Karpas-422 (cell line): Measurements from ENCODE around the gene ACP2. TPM values are rescaled to one million over a fixed set of nuclear protein-coding genes. Genes with fewer than 3 reads are reported as not detected.
A peak's percentile ranks its signal among the peaks of the same experiment; 100 is the strongest.

Experiments
- DNase-seq: peaks from one replicate; pipeline ENCODE4 v3.0.0-alpha.2; 2015
- H2AFZ ChIP-seq: fragments of 200-600 bp; sonication (generic); 2 replicates; pipeline ENCODE4 v1.6.1; 2014; ENCODE audit warnings: antibody characterized with exemption, low read length, mixed read lengths
- H3K27ac ChIP-seq: fragments of 200-600 bp; sonication (generic); 2 replicates; pipeline ENCODE4 v1.5.1; 2014; ENCODE audit warnings: mild to moderate bottlenecking, low read length, moderate library complexity
- H3K27me3 ChIP-seq: fragments of 200-600 bp; sonication (generic); 2 replicates; pipeline ENCODE4 v1.6.1; 2014; ENCODE audit warnings: low read length, mixed read lengths
- H3K36me3 ChIP-seq: fragments of 200-600 bp; sonication (generic); 2 replicates; pipeline ENCODE4 v1.6.1; 2014; ENCODE audit warnings: low read length, mixed read lengths; ENCODE audit not compliant: insufficient read depth
- H3K4me1 ChIP-seq: fragments of 200-600 bp; sonication (generic); 2 replicates; pipeline ENCODE4 v1.6.1; 2014; ENCODE audit warnings: mild to moderate bottlenecking, low read length, mixed read lengths
- H3K4me2 ChIP-seq: fragments of 200-600 bp; sonication (generic); 2 replicates; pipeline ENCODE4 v1.6.1; 2014; ENCODE audit warnings: low read length, low read depth, mild to moderate bottlenecking; ENCODE audit not compliant: poor library complexity, severe bottlenecking
- H3K4me3 ChIP-seq: fragments of 200-600 bp; sonication (generic); 2 replicates; pipeline ENCODE4 v1.5.1; 2014; ENCODE audit warnings: mild to moderate bottlenecking, antibody characterized with exemption, low read length, mixed read lengths
- H3K79me2 ChIP-seq: fragments of 200-600 bp; sonication (generic); 2 replicates; pipeline ENCODE4 v1.6.1; 2014; ENCODE audit warnings: mild to moderate bottlenecking, low read length, mixed read lengths
- H3K9ac ChIP-seq: fragments of 200-600 bp; sonication (generic); 2 replicates; pipeline ENCODE4 v1.6.0; 2014; ENCODE audit warnings: low read length
- H3K9me2 ChIP-seq: fragments of 200-600 bp; sonication (generic), shearing (Covaris generic); replicated peaks from 2 replicates; pipeline ENCODE4 v1.6.0; 2014; ENCODE audit warnings: mild to moderate bottlenecking, low read length, moderate library complexity; ENCODE audit not compliant: insufficient read depth
- H3K9me3 ChIP-seq: fragments of 300-700, 200-600 bp; sonication (generic); 2 replicates; pipeline ENCODE4 v1.6.1; 2014; ENCODE audit warnings: low read length, mixed read lengths
- H4K20me1 ChIP-seq: fragments of 200-600 bp; sonication (generic); 2 replicates; pipeline ENCODE4 v1.6.1; 2014; ENCODE audit warnings: mild to moderate bottlenecking, antibody characterized with exemption, low read length, low read depth; ENCODE audit not compliant: insufficient read depth
- total RNA-seq: library from RNA; depleted of rRNA; stranded (reverse); fragments of >200 nt; shearing (Covaris generic); gene quantifications from 2 replicates; pipeline ENCODE4 v1.2.3, GENCODE V29; 2014; ENCODE audit warnings: low replicate concordance

Gene ACP2
- total RNA-seq, 1 experiment from 2014 or later: 20.7 TPM

DNA sequence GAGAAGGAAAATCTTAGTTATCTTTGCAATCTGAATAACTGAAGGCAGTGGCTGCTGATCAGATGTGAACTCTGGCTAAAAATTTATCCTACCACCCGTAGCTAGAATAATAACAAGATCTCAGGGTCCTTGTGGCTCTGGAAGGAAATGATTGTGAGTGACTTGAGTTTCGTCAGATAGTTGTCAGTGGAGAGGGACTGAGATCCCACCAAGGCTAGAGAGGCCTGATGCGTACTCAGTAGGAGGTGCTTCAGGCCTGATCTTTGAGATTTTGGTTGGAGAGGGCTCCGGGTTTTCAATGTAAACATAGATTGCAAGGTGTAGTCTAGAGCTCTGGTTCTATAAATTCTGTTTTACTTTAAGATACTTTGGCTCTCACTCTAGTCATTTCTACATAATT is 22.7 kb upstream of the ACP2 start:
- peak overlapping the region; percentile 86 for H3K27ac ChIP-seq
- peak; percentile 55 for DNase-seq
- peaks cover 43% of the 10 kb centered on the region for H3K4me1 ChIP-seq
- H3K27me3 ChIP-seq: no peaks in the 10 kb centered on the region
- H3K36me3 ChIP-seq: peaks cover 12% of the 10 kb centered on the region; the same call in 1 of the 2 replicates
- H3K9ac ChIP-seq: peak overlapping the region; percentile 85
- H3K4me3 ChIP-seq: peak overlapping the region; percentile 78
- H3K79me2 ChIP-seq: peaks cover 56% of the 10 kb centered on the region
- no peaks in the 10 kb centered on the region for H3K9me2 ChIP-seq
- peak overlapping the region; percentile 84 for H3K4me2 ChIP-seq
- no peaks in the 10 kb centered on the region for H3K9me3 ChIP-seq
- H4K20me1 ChIP-seq: peaks cover 40% of the 10 kb centered on the region
- H2AFZ ChIP-seq: no peak overlapping the region

DNA sequence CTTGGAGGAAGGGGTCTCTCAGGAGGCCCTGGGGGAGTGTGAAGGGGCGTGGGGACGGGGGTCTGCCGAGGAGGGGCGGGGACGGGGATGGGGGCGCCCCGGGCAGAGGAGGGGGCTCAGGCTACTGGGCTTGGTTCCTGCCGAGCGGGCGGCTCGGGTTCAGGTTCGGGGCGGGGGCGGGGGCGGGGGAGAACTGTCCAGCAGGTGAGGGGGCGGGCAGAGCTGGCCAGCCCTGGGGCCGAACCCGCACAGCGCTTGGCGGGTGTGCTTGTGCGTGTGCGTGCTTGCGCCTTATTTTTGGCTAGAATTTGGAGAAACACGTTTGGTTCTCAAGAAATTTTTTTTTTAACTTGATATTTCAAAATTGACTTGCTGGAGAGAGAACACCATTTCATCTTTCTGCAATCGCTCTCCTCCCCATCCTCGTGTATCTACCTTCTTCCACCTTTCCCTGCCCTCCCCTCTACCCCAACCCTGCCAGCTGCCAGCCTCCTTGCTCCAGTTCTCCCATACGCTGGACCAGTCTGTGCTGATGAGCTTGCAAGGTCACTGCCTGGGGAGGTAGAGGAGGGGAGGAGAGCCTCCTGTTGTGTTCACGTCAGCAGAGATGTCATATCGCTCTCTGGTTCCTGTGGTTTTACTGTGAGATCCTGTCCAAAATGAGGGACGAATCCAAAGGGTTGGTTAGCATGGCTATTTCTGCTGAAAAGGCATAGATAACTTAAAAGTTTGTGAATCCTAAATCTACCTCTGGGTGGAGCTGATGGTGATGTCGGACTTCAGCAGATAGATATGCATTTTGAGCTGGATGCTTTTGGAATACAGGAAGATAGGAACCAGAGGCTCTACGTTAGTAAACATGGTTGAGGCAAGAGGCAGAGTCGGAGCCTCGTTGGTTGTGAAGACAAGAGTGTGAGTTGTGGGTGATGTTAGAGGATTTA is 22.0 kb upstream of the ACP2 start:
- peaks cover 40% of the 10 kb centered on the region for H4K20me1 ChIP-seq
- peak; percentile 62 for DNase-seq
- H3K27ac ChIP-seq: peak overlapping the region; percentile 86
- H3K4me1 ChIP-seq: peaks cover 50% of the 10 kb centered on the region
- no peaks in the 10 kb centered on the region for H3K9me2 ChIP-seq
- H3K79me2 ChIP-seq: peaks cover 50% of the 10 kb centered on the region
- H3K9me3 ChIP-seq: no peaks in the 10 kb centered on the region
- 0 out of 2 replicates have a peak, but pooled peaks cover 5% of the 10 kb centered on the region for H3K36me3 ChIP-seq
- H3K9ac ChIP-seq: peak overlapping the region; percentile 85
- no peak overlapping the region for H2AFZ ChIP-seq
- peak overlapping the region; percentile 84 for H3K4me2 ChIP-seq
- H3K4me3 ChIP-seq: peak overlapping the region; percentile 78
- no peaks in the 10 kb centered on the region for H3K27me3 ChIP-seq

DNA sequence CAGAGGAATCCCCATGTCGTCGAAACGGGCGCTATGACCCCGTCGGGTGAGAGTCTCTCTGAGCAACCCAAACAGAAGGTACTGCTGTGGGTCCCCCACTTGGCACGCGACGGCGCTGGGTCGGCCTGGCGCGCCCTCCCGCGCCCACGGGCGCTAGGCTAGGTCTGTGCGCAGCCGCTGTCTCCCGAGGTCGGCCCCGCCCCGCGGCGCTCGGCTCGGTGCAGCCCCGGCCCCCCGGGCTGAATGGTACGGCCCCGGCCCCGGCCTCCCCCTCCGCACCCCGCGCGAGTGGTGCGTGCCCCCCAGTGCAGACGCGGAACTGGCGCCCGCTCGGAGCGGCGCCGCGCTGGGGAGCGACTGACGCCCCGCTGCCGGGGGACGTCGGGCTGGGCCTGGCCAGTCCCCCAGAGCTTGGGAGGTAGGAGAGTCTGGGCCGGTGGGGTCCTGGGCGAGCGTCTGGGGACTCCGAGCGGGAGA is 21.3 kb upstream of the ACP2 start, which contains the start of gene MADD:
Gene MADD, plus strand, starts transcription at position 305 of the 477 bp plus-strand sequence.
- Histone ChIP-seq H3K9me2 (no peaks in the 10 kb centered on the region), H3K4me1 (peaks cover 55% of the 10 kb centered on the region), H3K9ac (peak within 1 kb of the TSS; percentile 85), H3K4me3 (peak within 1 kb of the TSS; percentile 78), H2AFZ (peak within 1 kb of the TSS; percentile 68), H4K20me1 (peaks cover 40% of the 10 kb centered on the region), H3K36me3 (0 out of 2 replicates have a peak, but pooled peaks cover 3% of the 10 kb centered on the region), H3K27ac (peak within 1 kb of the TSS; percentile 86), H3K9me3 (no peaks in the 10 kb centered on the region), H3K4me2 (peak within 1 kb of the TSS; percentile 84), H3K79me2 (peaks cover 45% of the 10 kb centered on the region), H3K27me3 (no peaks in the 10 kb centered on the region)
- peak; percentile 96 for DNase-seq

DNA sequence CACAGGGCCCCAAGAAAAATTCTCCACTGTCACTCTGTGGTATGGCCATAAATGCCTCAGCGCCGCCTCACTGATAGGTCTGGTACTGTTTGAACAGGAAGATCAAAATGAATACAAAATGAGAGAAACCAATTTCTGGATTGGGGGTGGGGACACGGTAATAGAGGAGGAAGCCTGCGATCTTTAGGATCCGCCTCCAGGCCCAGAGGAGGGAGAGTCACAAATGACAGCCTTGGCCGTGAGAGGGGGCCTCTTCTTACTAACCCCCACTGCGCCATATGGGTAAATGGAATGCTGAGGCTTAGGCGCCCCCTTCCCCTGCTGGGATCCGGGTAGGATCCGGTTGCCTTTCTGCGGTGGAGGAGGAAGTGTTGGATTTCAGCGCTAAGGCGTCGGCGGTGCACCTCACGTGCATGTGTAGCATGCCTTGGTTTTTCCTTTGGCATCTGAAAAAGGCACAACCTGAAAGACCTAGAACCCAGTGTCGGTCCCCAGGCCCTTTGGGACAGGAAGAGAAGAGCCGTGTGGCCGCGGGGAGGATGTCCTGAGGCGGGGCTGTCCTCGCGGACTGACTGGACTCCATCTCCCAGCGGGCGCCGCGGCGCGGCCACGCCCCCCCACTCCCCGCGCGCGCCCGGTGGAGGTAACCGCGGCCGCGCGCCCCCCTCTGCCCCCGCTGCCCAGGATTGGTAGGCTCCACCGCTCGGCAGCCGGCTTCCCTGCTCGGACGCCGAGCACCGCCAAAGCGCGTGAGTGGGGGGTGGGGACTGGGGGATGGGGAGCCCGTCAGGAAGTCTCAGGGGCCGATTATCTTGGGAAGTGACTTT is 20.6 kb upstream of the ACP2 start:
- no peaks in the 10 kb centered on the region for H3K9me3 ChIP-seq
- H3K36me3 ChIP-seq: no peaks in the 10 kb centered on the region
- no peaks in the 10 kb centered on the region for H3K9me2 ChIP-seq
- H3K27ac ChIP-seq: peak overlapping the region; percentile 86
- H3K27me3 ChIP-seq: no peaks in the 10 kb centered on the region
- peaks cover 39% of the 10 kb centered on the region for H3K79me2 ChIP-seq
- peaks cover 55% of the 10 kb centered on the region for H3K4me1 ChIP-seq
- peak overlapping the region; percentile 68 for H2AFZ ChIP-seq
- H3K4me2 ChIP-seq: peak overlapping the region; percentile 84
- peak overlapping the region; percentile 85 for H3K9ac ChIP-seq
- peaks cover 34% of the 10 kb centered on the region for H4K20me1 ChIP-seq
- peak overlapping the region; percentile 78 for H3K4me3 ChIP-seq
- DNase-seq: peak; percentile 95

DNA sequence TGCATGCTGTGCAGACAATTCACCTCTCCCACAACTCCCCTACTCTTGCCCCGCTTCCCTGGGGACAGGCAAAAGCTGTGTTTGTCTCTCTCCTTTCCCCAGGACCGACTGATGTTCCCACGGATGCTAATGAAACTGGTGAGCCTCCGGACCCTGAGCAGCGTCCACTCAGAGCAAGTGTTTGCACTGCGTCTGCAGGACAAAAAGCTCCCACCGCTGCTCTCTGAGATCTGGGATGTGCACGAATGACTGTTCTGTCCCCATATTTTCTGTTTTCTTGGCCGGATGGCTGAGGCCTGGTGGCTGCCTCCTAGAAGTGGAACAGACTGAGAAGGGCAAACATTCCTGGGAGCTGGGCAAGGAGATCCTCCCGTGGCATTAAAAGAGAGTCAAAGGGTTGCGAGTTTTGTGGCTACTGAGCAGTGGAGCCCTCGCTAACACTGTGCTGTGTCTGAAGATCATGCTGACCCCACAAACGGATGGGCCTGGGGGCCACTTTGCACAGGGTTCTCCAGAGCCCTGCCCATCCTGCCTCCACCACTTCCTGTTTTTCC is 19.9 kb upstream of the ACP2 start:
- Histone ChIP-seq H3K27ac (peak overlapping the region; percentile 86), H3K4me2 (peak overlapping the region; percentile 84), H3K36me3 (no peaks in the 10 kb centered on the region), H3K9me3 (no peaks in the 10 kb centered on the region), H3K9me2 (no peaks in the 10 kb centered on the region), H3K79me2 (peaks cover 32% of the 10 kb centered on the region), H3K9ac (peak overlapping the region; percentile 85), H3K4me1 (peaks cover 55% of the 10 kb centered on the region), H4K20me1 (peaks cover 27% of the 10 kb centered on the region), H3K27me3 (no peaks in the 10 kb centered on the region), H3K4me3 (peak overlapping the region; percentile 78), H2AFZ (peak overlapping the region; percentile 68)
- no peak for DNase-seq

DNA sequence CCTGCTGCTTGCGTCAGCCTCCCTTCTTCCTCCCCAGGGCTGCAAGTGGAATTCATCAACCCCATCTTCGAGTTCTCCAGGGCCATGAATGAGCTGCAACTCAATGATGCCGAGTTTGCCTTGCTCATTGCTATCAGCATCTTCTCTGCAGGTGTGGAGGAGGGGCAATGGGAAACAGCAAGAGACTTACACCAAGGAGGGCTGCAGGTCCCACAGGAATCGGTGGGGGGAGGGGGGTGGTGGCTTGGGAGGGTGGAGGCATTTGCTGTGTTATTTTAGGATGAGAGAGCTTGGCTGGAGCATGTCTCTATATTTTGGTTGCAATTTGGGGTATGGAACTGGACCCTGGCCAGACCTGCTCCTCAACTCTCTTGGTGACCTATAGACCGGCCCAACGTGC is 19.3 kb upstream of the ACP2 start:
- Histone ChIP-seq H3K4me1 (peaks cover 52% of the 10 kb centered on the region), H3K27me3 (no peaks in the 10 kb centered on the region), H3K36me3 (no peaks in the 10 kb centered on the region), H3K9me3 (no peaks in the 10 kb centered on the region), H3K27ac (no peak overlapping the region), H3K4me3 (no peak overlapping the region), H4K20me1 (peaks cover 24% of the 10 kb centered on the region), H3K9ac (no peak overlapping the region), H3K4me2 (no peak overlapping the region), H3K79me2 (peaks cover 26% of the 10 kb centered on the region), H3K9me2 (no peaks in the 10 kb centered on the region), H2AFZ (no peak overlapping the region)
- no peak for DNase-seq

DNA sequence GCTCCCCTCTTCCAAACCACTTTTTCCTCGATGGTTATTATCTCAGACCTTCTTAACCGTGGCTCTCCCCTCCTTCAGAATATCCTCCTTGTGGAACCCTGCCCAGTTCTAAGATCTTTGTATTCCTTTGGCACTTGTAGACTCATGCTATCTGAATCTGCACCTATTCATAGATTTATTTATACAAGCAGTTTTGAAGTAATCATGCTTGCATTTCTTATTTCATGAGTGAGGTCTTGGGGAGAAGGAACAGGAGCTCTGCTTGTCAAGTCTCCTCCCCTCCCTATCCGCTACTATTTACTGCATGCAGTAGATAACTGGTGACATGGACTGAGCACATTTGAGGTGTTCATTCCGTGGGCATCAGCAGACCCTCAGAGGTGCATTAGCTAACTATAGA is 15.9 kb upstream of the ACP2 start:
- H3K79me2 ChIP-seq: no peaks in the 10 kb centered on the region
- no peaks in the 10 kb centered on the region for H3K36me3 ChIP-seq
- no peaks in the 10 kb centered on the region for H3K9me2 ChIP-seq
- H3K9me3 ChIP-seq: no peaks in the 10 kb centered on the region
- H3K4me3 ChIP-seq: no peak overlapping the region
- no peak overlapping the region for H3K27ac ChIP-seq
- DNase-seq: no peak
- no peak overlapping the region for H3K9ac ChIP-seq
- H2AFZ ChIP-seq: no peak overlapping the region
- H3K27me3 ChIP-seq: no peaks in the 10 kb centered on the region
- H3K4me1 ChIP-seq: peaks cover 31% of the 10 kb centered on the region
- no peaks in the 10 kb centered on the region for H4K20me1 ChIP-seq
- H3K4me2 ChIP-seq: no peak overlapping the region
